GM20000 (cell line): ENCODE results near the gene MMRN1.

Experiments
- DNase-seq: peaks from one replicate; pipeline ENCODE4 v3.0.0; 2012; ENCODE audit warnings: low spot score
- TF ChIP-seq, protein P1 (sequence below): IDR thresholded peaks from 2 replicates; pipeline ENCODE4 v1.5.1; 2012; ENCODE audit warnings: mild to moderate bottlenecking, control low read depth; ENCODE audit errors: extremely low read depth, missing control alignments

The MMRN1 gene

DNA sequence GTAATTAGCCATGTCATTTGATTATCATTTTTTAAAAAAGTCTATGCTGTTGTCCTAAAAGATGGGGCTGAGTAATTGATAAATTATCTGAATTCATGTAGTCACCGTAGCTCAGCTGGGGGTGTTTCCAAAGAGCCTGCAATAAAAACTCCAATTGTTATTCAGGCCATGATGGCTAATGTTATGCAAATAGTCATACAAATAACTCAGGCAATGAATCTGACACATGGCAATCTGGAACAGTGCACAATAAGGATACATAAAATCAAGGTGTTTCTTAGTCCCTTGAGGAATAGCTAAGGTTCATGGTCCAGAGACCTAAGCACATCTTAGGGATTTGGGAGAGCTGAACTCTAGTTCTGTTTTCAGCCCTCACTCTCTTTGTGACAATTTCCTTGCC is 15.2 kb downstream of the MMRN1 start:
- TF ChIP-seq, protein P1, sequence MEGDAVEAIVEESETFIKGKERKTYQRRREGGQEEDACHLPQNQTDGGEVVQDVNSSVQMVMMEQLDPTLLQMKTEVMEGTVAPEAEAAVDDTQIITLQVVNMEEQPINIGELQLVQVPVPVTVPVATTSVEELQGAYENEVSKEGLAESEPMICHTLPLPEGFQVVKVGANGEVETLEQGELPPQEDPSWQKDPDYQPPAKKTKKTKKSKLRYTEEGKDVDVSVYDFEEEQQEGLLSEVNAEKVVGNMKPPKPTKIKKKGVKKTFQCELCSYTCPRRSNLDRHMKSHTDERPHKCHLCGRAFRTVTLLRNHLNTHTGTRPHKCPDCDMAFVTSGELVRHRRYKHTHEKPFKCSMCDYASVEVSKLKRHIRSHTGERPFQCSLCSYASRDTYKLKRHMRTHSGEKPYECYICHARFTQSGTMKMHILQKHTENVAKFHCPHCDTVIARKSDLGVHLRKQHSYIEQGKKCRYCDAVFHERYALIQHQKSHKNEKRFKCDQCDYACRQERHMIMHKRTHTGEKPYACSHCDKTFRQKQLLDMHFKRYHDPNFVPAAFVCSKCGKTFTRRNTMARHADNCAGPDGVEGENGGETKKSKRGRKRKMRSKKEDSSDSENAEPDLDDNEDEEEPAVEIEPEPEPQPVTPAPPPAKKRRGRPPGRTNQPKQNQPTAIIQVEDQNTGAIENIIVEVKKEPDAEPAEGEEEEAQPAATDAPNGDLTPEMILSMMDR: no peak

DNA sequence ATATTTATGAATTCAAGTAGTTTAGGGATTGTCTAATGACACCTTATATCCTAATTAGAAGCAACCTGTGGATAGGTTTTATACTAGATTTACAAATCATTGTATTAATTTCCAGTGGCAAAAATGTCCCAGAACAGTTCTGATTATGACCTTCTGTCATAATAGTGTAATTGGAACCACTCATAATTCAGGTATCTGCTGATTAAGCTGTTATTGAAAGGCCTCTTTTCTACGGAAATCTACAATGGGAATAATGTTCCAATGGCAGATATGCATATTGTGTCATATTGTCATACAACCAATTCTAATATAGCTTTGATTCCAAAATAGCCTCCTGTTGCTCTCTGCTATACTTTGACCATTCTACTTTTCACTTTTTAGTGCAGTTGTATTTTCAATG is 19.0 kb downstream of the MMRN1 start:
- TF ChIP-seq, protein P1: no peak
- DNase-seq: no peak

More for the DNA sequence above, 15.2 kb downstream of the MMRN1 start:
- DNase-seq: no peak

DNA sequence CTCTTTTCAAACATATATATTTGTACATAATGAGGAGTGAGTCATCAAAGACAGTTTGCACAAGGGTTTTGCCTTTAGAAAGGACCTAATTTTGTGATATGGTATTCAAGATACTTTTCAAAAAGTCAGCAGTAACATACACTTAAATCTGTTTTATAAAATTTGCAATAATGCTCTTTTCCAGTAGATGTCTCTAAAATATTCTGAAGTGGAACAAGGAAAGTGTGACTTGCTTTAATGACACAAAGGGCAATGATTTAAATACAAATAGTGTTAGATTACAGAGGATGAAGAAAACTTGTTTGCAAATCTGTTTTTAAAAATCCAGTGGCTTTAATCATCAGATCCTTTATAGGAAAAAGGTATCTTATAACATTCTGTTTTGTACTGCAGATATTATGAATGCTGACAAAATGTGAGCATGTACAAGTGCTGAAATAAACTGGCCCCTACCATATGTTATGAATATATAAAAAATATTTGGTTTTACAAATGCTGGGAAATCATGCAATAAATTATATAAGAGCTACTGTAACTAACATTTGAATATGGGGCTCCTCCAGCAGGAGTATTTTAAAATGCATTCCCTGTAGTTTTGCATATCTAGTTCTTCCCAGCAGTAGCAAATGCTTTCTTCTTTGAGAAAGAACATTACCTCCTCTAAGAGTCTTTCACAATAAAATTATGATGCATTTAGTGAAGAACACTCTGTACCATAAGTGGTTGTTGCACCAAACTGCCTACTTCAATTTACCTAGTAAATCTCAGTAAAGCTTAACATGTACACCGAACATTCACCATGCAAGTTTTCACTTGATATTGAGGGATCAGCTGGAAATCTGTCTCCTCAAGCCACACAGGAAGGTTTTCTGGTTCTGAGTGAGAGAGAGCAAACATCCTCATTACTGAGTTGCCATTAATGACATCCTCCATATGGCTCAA is 20.2 kb downstream of the MMRN1 start:
- no peak for DNase-seq
- TF ChIP-seq, protein P1: no peak

DNA sequence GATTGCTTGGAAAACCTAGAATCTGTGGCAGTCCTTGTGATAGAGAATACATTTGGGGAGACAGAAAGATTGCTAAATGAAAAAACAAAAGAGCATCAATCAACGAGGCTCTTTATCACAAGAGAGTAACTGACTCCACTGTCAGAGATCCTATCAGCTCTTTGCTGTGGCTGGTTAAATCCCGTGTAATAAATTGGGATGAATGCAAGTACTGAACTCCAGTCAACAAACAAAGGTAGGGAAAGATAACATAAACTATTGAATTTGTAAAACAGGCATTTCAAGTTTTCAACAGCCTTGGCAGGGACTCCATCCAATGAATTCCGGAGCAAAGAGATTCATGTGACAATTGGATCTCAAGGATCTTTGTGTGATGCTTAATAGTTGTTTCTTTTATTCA is 21.3 kb downstream of the MMRN1 start:
- no peak for DNase-seq
- TF ChIP-seq, protein P1: no peak

DNA sequence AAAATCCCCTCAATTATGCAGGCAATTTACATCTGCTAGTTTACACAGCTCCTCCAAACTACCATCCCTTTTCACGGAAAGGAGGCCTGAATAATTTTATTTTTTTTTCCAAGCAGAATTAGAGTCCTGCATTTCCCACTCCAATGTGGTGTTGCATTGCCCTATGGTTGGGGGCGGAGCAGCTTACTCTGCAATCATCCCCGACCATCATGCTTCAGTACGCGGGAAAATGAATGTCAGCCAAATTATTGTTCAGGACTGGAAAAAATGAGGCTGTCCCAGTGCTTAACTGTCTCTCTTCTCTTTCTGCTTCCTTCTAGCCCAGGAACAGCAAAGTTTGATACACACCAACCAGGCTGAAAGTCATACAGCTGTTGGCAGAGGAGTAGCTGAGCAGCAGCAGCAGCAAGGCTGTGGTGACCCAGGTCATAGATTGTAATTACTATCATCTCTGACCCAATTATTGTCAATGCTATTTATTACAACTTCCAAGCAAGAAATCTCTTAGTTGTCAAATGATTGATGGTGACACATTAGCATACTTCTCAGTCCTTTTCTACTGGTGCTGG is 28.3 kb downstream of the MMRN1 start:
- TF ChIP-seq, protein P1: no peak
- DNase-seq: no peak

DNA sequence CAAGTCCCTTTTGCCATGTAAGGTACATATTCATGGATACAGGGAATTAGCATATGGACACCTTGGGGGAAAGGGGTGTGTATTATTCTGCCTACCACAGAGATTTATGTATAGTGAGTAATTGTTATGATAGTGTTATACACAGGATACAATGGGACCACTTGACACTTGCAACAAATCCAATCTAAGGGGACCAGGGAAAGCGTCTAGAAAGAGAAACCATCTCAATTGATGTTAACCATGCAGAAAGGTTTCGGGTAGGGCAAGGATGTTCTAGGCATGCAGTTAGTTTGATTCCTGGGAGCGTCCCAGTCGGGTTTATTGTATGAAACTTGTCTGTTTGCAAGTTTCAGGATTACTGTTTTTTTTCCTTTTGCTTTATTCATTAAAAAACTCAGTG is 34.2 kb downstream of the MMRN1 start:
- TF ChIP-seq, protein P1: no peak
- DNase-seq: no peak

DNA sequence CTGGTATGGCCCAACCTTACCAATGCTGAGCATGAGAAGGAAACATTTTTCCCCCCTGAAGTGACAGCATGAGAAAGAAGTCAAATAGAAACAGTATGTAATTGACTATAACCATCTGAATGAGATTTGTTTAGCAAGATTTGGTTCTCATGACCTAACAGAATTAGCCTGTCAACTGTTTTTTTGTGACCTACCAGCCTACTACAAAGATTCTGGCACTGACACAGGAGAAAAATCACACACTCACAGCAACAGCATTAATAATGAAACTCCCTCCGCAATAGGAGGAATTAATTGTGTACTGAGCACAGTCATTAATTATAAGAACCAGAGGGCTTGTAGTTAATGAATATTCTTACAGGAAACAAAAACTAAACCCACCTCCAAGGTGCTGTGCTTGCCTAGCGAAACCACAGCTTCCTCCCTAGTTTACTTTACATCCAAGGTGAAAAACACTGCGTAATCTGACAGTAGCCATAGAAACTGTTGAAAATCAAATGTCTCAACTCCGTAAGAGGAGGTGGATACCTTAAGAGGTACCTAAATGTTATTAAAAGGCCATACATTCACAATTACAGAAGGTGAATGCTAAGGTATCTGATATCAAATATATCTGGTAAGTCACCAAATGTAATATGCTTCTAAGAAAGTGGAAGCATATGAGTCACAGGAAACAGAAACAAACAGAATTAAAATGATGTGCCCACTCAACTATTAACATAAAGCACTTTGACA is 34.9 kb downstream of the MMRN1 start:
- peak; percentile 2 for DNase-seq
- TF ChIP-seq, protein P1: no peak
